GM12878 (cell line): ENCODE measurements around the gene PKD1. TPM values are rescaled to one million over a fixed set of nuclear protein-coding genes. Genes with fewer than 3 reads are reported as not detected.

Experiments
- ATAC-seq: fragments of 200-7000 bp; cut with Tn5 transposase; 3 replicates; pipeline ENCODE4 v1.9.1; 2020; ENCODE audit warnings: mild to moderate bottlenecking, moderate library complexity
- BruUV-seq: library from RNA; stranded (reverse); fragments of 400-500 nt; replicated peaks from 2 replicates; lab custom pipeline; 2021; lab: Mats Ljungman, UMichigan
- CTCF ChIA-PET: fragments of 300-600 bp; sonication (Branson Sonifier 250); formaldehyde crosslinking; extraction: SDS; loops from one replicate; lab custom pipeline; 2021; ENCODE audit warnings: inconsistent platforms; lab: Yijun Ruan, JAX
- POLR2A ChIA-PET: fragments of 350-600 bp; formaldehyde crosslinking; extraction: SDS; loops from one replicate; lab custom pipeline; 2021; ENCODE audit warnings: inconsistent platforms; lab: Charles Lee
- RAD21 ChIA-PET: fragments of 300-600 bp; sonication (Branson Sonifier 250); formaldehyde crosslinking; loops from one replicate; lab custom pipeline; 2023; ENCODE audit warnings: antibody characterized with exemption; ENCODE audit not compliant: unreplicated experiment; lab: Charles Lee
- SMC1A ChIA-PET: fragments of 300-600 bp; sonication (Branson Sonifier 250); formaldehyde crosslinking; loops from one replicate; lab custom pipeline; 2023; ENCODE audit not compliant: unreplicated experiment, uncharacterized antibody; lab: Charles Lee
- DNase-seq: peaks from one replicate; pipeline ENCODE4 v3.0.0-alpha.2; 2011; ENCODE audit warnings: low read depth, low spot score
- FAIRE-seq: peaks from 3 replicates; lab custom pipeline; 2011; peaks lifted over from hg19 to GRCh38; lab: Jason Lieb, UNC
- H2AFZ ChIP-seq: 2 replicates; pipeline ENCODE4 v1.6.0; 2011; ENCODE audit warnings: low read depth, low read length, control low read depth; ENCODE audit not compliant: control insufficient read depth
- H3K27ac ChIP-seq: 2 replicates; pipeline ENCODE4 v1.5.1; 2011; ENCODE audit warnings: control low read depth; ENCODE audit not compliant: control insufficient read depth, insufficient read depth
- H3K27me3 ChIP-seq, 2 experiments: replicated peaks in 1 of 2; 2 replicates each; pipeline versions ENCODE4 v1.6.0 to v1.6.1; 2011; ENCODE audit warnings: low read length in 1 of 2; ENCODE audit not compliant: control insufficient read depth in 2 of 2, insufficient read depth in 2 of 2
- H3K36me3 ChIP-seq, 2 experiments: 2 replicates each; pipeline ENCODE4 v1.5.1; 2011; ENCODE audit warnings: low read length in 1 of 2; ENCODE audit not compliant: control insufficient read depth in 2 of 2, insufficient read depth in 2 of 2
- H3K4me1 ChIP-seq: 2 replicates; pipeline ENCODE4 v1.6.1; 2011; ENCODE audit warnings: mild to moderate bottlenecking, low read length, moderate library complexity, mixed read lengths; ENCODE audit not compliant: control insufficient read depth, insufficient read depth
- H3K4me2 ChIP-seq: 2 replicates; pipeline ENCODE4 v1.6.0; 2011; ENCODE audit warnings: control low read depth; ENCODE audit not compliant: control insufficient read depth, insufficient read depth
- H3K4me3 ChIP-seq: fragments of 200-600 bp; sonication (generic); 2 replicates; pipeline ENCODE4 v1.5.1; 2016
- H3K79me2 ChIP-seq: 2 replicates; pipeline ENCODE4 v1.6.0; 2011; ENCODE audit warnings: low read length; ENCODE audit not compliant: control insufficient read depth, insufficient read depth
- H3K9ac ChIP-seq: 2 replicates; pipeline ENCODE4 v1.8.0; 2011; ENCODE audit warnings: low read length, control low read depth, mixed read lengths; ENCODE audit not compliant: control insufficient read depth, insufficient read depth
- H3K9me3 ChIP-seq: replicated peaks from 3 replicates; pipeline ENCODE4 v1.5.1; 2011; ENCODE audit warnings: mild to moderate bottlenecking, low read length; ENCODE audit not compliant: control insufficient read depth, insufficient read depth
- H4K20me1 ChIP-seq: 2 replicates; pipeline ENCODE4 v1.6.0; 2011; ENCODE audit not compliant: control insufficient read depth, insufficient read depth
- BCL11A ChIP-seq: IDR thresholded peaks from 2 replicates; pipeline ENCODE4 v1.6.1; 2011; ENCODE audit warnings: low read depth, low read length
- CBFB ChIP-seq: IDR thresholded peaks from 2 replicates; pipeline ENCODE4 v1.6.1; 2016; ENCODE audit warnings: antibody characterized with exemption, low read depth
- JUND ChIP-seq: IDR thresholded peaks from 2 replicates; pipeline ENCODE4 v1.6.1; 2012; ENCODE audit warnings: low read depth, mild to moderate bottlenecking, low read length, improper control_type of control experiment, moderate library complexity
- NFIC ChIP-seq: IDR thresholded peaks from 2 replicates; pipeline ENCODE4 v1.6.1; 2012; ENCODE audit warnings: low read depth, mild to moderate bottlenecking, inconsistent platforms, low read length, moderate library complexity
- POLR2A ChIP-seq: IDR thresholded peaks from 2 replicates; pipeline ENCODE4 v1.6.1; 2011; ENCODE audit warnings: low read depth, mild to moderate bottlenecking, low read length
- WGBS: methylation state at CpG from one replicate; pipeline ENCODE4 v1.1.6; 2016; ENCODE audit warnings: low lambda C conversion rate; ENCODE audit not compliant: insufficient replicate concordance, insufficient coverage; ENCODE audit errors: missing lambda C conversion rate; 5-methylcytosine and 5-hydroxymethylcytosine counted together
- in situ Hi-C: fragments of 300-500 bp; cut with MboI; formaldehyde crosslinking; loops from 9 replicates; pipeline ENCODE4 v1.14.3; 2018; ENCODE audit warnings: mixed read lengths
- intact Hi-C: fragments of 100-400 bp; cut with micrococcal nuclease; formaldehyde crosslinking; loops from one replicate; pipeline ENCODE4 v1.14.2; 2022; ENCODE audit not compliant: unreplicated experiment
- polyA plus RNA-seq, 11 experiments: library from polyadenylated mRNA; depleted of rRNA in 4 of 11; unstranded in 6 of 11; stranded (reverse) in 5 of 11; fragments of >200 nt; fragmentation: Nextera tagmentation in 4 of 11; fragmentation: Illumina TruSeq in 1 of 11; extraction: Ambion mirVana in 4 of 11; extraction: Trizol in 1 of 11; gene quantifications; 1 replicate in 1 of 11; 2 replicates in 10 of 11; pipeline versions ENCODE4 v1.2.1 to v1.2.3, GENCODE V29; 2011 to 2016; ENCODE audit warnings: inconsistent platforms in 2 of 11, missing spikeins in 2 of 11, low read depth in 1 of 11
- total RNA-seq, 4 experiments: library from RNA; depleted of rRNA in 3 of 4; stranded (reverse); fragments of >200 nt in 3 of 4; fragmentation: Illumina TruSeq in 1 of 4; extraction: Trizol in 1 of 4; gene quantifications; 2 replicates each; pipeline versions ENCODE4 v1.2.1 to v1.2.3, GENCODE V29; 2013 to 2021

PKD1 gene
- total and polyA plus RNA-seq, 10 of the 15 experiments (the other 5 are each of a cell fraction or from before 2014, with no cell fraction given): 0.11 to 62.0 (median 6.1) TPM

DNA sequence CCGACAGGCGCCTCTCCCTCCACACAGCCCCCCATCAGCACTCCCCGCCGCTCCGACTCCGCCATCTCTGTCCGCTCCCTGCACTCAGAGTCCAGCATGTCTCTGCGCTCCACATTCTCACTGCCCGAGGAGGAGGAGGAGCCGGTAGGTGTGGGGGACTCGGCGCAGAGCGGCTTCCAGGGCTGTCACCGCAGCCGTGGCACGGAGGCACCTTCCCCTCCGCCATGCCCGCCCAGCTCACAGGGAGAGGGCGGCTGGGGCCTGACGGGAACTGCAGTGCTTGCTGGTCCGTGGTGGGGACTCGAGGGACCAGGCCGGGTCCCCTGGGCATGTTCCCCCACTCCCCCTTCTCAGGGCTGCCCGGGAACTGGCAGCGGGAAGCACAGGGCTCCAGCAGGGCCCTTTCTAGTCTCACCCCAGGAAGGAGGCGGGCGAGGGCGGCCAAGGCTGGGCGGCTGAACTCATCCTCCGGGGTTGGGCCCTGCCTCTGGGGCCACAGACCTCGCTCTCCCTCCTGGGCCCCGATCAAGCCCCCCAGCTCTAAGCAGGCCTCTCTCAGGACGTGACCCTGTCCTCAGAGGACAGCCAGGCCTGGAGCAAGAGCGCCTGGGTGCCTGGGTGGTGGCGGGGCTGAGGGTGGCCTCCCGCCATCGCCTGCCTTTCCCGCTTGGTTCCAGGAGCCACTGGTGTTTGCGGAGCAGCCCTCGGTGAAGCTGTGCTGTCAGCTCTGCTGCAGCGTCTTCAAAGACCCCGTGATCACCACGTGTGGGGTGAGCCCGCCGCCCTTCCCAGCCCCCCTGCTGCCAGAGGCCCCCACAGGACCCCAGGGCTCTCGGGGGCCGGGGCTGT lies 35.1 kb upstream of the PKD1 start:
- POLR2A ChIA-PET: no interaction called here
- no peak overlapping the region for H3K27ac ChIP-seq
- FAIRE-seq (no peak), ATAC-seq (no peak), DNase-seq (no peak)
- intact Hi-C loops (no loop called here), in situ Hi-C loops (no loop called here)
- 91% methylated on average over 38 of the region's 47 CpGs for WGBS
- no peaks in the 10 kb centered on the region for H3K4me1 ChIP-seq
- RAD21 ChIA-PET: no interaction called here
- H3K4me2 ChIP-seq: no peak overlapping the region
- no peaks in the 10 kb centered on the region for H3K79me2 ChIP-seq
- BruUV-seq: no TSS peak
- no peaks in the 10 kb centered on the region for H3K27me3 ChIP-seq
- no peaks in the 10 kb centered on the region for H3K9me3 ChIP-seq
- no peak overlapping the region for H3K4me3 ChIP-seq
- SMC1A ChIA-PET: no interaction called here
- CTCF ChIA-PET: no interaction called here
- H2AFZ ChIP-seq: no peak overlapping the region
- H3K9ac ChIP-seq: no peak overlapping the region
- peaks cover 10 to 23% of the 10 kb centered on the region in 2 experiments; a peak in 3 of 4 replicates for H3K36me3 ChIP-seq
- no peak for TF ChIP-seq NFIC
- TF ChIP-seq POLR2A: peak; percentile 13; the same call in 1 of the 2 replicates
- TF ChIP-seq BCL11A: no peak
- TF ChIP-seq CBFB: no peak
- H4K20me1 ChIP-seq: no peaks in the 10 kb centered on the region

- in situ Hi-C loops: no loop called here
- Histone ChIP-seq H3K4me1 (no peaks in the 10 kb centered on the region), H3K27ac (no peak overlapping the region), H3K36me3 (peaks cover 10 to 26% of the 10 kb centered on the region in 2 experiments; a peak in 3 of 4 replicates), H3K79me2 (no peaks in the 10 kb centered on the region), H2AFZ (no peak overlapping the region), H4K20me1 (no peaks in the 10 kb centered on the region), H3K4me2 (no peak overlapping the region), H3K27me3 (no peaks in the 10 kb centered on the region), H3K9ac (no peak overlapping the region), H3K9me3 (no peaks in the 10 kb centered on the region), H3K4me3 (no peak overlapping the region)
- 90% methylated on average over 14 of the region's 18 CpGs for WGBS
- FAIRE-seq: no peak
- no TSS peak for BruUV-seq
- RAD21 ChIA-PET: no interaction called here
- no peak for DNase-seq
- ATAC-seq: no peak
- intact Hi-C loops: no loop called here
- SMC1A ChIA-PET: no interaction called here
- POLR2A ChIA-PET: no interaction called here
- TF ChIP-seq JUND: no peak
- CTCF ChIA-PET: no interaction called here
Measured at GRCh38 chr16:2170080-2170479, 34.4 kb upstream of the PKD1 start.
